Heart left ventricle (tissue), 13 donors: Measurements from ENCODE around the gene TUBA4A.

Source experiments
- CTCF ChIP-seq, 12 donors: fragments of 200-600 bp; sonication (generic) in 4 of 12; IDR thresholded peaks; one replicate each; pipeline versions ENCODE4 v1.5.0 to v1.8.0; 2018 to 2022; ENCODE audit warnings: antibody characterized with exemption in 12 of 12, mild to moderate bottlenecking in 5 of 12
- POLR2A ChIP-seq, 2 donors: fragments of 450-650 bp; IDR thresholded peaks; one replicate each; pipeline ENCODE4 v1.6.1; 2017; ENCODE audit warnings: antibody characterized with exemption in 2 of 2, mild to moderate bottlenecking in 2 of 2, moderate library complexity in 2 of 2
- donor health status: ischemic (EF 13 %, LVEDD 7.1; RV severe dilation, severe dysfunction).
- donor health status: DM: no; HTN: yes; CAD: no.
- donor health status: DM: no; HTN: no; CAD: no.
- donor health status: ischemic (EF 25% LVEDD 6.9; RV normal size, moderate dysfunction).
- donor health status: ischemic (EF 25% LVEDD 5.7; RV mildly dilated, moderate dysfunction).
- donor health status: ischemic (EF 35%, LVEDD 5.7; RV mildly dilated, moderate dysfunction).
- donor health status: nonischemic (EF 11% LVEDD 7.7; RV severe dilation, severe dysfunction).
- donor health status: DM: yes; HTN: yes; CAD: no.
- donor health status: PGD.
- donor health status: ischemic (EF 29% LVEDD 5.4; RV normal size, mild dysfunction).
- donor health status: nonischemic (EF 23%, LVEDD 6.1; RV moderate dilation, normal function).

GRCh38 chr2:219214141-219214540 lies 39.6 kb downstream of the TUBA4A start:
- TF ChIP-seq CTCF (IDR thresholded peaks at IDR 0.05) (no peak), POLR2A (IDR thresholded peaks at IDR 0.05) (no peak)
